ENCODE data around the gene RNASEH1.

The RNASEH1 gene, protein sequence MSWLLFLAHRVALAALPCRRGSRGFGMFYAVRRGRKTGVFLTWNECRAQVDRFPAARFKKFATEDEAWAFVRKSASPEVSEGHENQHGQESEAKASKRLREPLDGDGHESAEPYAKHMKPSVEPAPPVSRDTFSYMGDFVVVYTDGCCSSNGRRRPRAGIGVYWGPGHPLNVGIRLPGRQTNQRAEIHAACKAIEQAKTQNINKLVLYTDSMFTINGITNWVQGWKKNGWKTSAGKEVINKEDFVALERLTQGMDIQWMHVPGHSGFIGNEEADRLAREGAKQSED

DNA sequence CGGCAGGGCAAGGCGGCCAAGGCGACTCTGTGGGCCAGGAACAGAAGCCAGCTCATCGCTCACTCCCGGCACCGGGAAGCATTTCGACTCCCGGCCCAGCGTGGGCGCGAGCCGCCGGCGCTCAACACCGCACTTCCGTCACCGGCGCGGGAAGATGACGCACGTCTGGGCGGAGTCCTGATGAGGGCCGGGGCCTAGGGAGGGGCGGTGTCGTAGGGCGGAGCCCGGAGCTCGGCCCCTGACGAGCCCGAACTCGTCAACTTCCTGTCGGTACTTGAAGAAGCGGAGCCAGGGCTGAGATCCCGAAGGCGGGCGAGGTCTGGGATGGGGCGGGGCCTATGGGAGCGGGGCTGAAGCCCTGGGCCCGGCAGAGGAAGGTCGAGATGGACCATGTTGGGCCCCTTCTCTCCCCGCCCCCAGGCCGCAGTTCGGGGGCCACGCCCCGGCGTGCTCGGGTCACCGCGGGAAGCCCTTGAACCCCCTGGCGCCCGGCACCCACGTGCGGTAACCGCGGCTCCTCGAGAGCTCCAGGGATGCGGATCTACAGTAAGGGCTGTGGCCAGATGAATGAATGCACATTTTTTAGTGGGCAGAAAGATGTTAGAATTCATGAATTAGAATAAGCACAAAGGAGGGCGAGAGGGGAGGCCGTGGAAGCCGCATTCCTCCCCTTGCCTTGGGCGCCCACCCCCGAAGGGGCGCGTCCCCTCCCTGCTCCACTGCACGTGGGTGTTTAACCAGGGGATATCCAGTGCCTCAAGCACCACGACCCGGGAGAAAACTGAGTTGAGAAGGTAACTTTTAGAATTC is at the start of gene RNASEH1:
TSS of gene RNASEH1 (minus strand) at position 129 of the 810 bp plus-strand sequence. CDS start at position 56, 73 bp downstream.
- peak; percentile 99 for DNase-seq
- in situ Hi-C loops (cut with HindIII; ENCODE audit: low pct_ligation_motif_present, low pct_unique_long_range_greater_than_20kb, low sequenced_read_pairs): no loop called here

DNA sequence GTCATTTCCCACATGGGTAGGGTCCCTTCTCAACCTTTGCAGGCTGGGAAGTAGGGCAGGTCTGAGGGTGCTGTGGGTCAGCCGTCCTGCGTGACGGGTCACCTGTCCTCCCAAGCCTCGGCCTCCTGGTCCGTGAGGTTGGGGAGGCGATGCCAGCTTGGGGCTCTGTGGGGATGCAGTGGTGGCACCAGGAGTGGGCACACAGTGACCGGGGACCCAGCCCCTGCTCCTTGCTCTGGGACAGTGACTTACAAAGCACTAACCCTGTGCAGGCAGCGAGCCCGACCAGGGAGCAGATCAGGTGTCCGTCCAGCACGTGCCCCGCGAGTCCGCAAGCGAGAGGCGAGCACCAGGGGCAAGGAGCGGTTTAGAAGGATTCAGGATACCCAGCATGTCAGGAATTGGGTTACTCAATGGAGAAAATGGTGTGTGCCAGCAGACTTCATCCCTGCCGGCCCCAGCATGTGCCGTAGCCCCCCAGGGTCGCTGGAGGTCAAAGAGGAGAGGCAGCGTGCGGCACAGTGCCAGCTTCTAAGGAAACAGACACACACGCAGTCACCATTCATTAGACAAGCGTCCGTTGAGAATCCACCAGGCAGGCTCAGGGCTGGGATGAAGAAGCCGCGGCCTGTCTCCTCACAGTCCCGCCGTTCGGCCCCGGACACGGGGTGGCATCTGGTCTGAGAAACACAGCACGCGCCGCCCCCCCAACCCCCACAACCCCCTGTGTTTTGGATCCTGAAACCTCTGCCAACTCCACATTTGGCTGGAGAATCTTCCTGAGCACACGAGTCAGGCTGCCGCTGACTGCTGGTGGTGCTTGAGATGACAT is 48.5 kb upstream of the RNASEH1 start:
- in situ Hi-C loops (cut with HindIII; ENCODE audit: low pct_ligation_motif_present, low pct_unique_long_range_greater_than_20kb, low sequenced_read_pairs): no loop called here
- DNase-seq: no peak

DNA sequence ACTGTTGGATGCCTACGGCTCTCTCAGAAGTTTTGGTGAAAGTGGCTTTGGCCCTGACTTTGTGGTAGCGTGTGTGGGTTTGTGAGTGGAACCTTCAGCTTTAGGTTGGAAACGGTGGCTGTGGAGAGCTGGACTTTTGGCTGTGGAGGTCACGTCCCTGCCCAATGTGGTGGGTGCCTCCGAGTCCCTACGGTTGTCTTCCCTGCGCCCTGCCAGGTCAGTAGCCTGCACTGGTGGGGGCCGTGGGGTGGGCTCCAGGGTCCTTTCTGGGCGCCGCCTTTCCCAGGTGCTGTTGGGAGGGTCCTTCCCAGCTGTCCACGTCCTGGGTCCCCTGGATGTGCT is 47.9 kb upstream of the RNASEH1 start:
- in situ Hi-C loops (cut with HindIII; ENCODE audit: low pct_ligation_motif_present, low pct_unique_long_range_greater_than_20kb, low sequenced_read_pairs): no loop called here
- no peak for DNase-seq

DNA sequence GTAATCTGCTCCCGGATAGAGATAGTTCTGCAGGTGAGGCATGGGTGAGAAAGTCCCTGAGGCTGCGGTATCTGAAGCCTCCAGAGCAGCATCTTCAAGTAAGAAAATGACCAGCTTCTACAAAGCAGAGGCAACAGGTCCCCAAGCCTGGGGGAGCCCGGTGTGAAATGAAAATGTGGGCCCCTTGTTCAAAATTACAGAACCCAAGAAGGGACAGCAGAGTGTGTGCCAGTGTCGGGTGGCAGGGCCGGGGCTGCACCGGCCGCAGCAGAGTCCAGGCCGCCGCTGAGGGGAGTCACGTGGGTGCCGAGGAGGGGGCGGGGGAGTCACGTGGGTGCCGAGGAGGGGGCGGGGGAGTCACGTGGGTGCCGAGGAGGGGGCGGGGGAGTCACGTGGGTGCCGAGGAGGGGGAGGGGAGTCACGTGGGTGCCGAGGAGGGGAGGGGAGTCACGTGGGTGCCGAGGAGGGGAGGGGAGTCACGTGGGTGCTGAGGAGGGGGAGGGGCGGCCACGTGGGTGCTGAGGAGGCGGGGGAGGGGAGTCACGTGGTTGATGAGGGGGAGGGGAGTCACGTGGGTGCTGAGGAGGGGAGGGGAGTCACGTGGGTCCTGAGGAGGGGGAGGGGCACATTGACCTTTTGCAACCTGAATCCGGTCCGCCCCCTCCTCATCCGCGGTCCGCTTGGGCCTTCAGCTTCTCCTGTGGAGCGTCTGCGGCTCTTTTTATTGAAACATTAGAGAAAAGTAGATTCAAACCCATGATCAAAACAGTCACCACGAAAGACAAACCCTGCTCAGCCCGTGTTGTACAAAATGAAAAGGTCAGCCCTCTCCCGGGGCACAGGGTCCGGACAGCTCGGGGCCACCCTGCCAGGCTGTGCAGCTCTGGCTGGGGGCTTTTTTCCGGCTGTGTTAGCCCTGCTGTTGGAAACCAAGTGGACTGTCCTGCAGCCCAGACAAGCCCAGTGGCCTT is 47.1 kb upstream of the RNASEH1 start:
- in situ Hi-C loops (cut with HindIII; ENCODE audit: low pct_ligation_motif_present, low pct_unique_long_range_greater_than_20kb, low sequenced_read_pairs): no loop called here
- DNase-seq: peak; percentile 43

DNA sequence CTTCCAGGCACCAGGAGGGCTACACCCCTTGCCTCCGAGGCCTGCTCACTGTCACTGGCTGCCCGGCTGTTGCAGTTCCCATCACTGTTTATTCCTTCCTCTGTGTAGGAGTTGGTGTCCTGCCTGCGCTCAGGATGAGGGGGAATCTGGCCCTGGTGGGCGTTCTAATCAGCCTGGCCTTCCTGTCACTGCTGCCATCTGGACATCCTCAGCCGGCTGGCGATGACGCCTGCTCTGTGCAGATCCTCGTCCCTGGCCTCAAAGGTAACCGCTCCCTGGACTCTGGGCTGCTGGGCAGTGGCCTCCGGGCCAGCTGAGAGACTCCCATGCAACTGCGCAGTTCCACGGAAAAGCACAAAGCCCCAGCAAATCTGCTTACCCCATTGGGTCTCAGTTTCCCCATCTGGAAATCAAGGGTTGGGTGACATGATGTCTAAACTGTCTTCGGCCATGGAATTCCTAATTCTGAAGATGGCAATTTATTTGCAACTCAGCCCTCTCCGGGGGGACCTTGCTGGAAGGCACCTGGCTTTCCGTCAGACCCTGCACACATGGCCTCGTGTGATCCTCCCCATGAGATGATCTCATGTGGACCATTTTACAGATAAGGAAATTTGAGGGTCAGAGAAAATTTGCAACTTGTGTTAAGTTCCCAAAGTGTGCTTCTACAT is 46.2 kb upstream of the RNASEH1 start:
- DNase-seq: no peak
- in situ Hi-C loops (cut with HindIII; ENCODE audit: low pct_ligation_motif_present, low pct_unique_long_range_greater_than_20kb, low sequenced_read_pairs): no loop called here

DNA sequence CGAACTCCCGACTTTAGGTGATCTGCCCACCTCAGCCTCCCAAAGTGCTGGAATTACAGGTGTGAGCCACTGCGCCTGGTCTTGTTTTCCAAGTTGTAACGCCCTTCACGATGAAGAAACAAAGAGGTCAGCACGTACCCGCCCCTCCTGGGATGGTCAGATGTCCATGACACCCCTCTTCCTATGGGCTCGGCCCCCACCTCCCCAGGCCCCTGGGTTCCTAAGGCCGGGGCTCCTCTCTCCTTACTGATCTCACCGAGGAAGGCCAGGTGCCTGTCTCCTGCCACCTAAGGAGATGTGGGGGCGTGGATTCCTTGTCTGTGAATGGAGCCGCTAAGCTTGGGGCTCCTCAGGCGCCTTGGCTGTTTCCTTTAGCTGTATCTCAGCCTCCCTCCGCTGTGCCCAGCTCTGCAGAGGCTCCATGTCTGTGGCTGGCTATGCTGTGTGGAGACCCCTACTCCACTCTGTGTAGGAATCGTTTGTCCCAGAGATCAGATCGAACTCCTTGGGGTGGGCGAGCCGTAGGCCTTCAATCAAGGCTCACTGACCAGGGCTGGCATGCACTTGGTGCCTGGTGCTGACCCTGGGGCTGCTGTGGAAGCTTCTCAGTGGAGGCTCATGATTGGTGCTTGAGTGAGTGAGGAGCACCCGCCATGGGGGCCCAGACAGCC is 45.5 kb upstream of the RNASEH1 start:
- in situ Hi-C loops (cut with HindIII; ENCODE audit: low pct_ligation_motif_present, low pct_unique_long_range_greater_than_20kb, low sequenced_read_pairs): no loop called here
- no peak for DNase-seq

DNA sequence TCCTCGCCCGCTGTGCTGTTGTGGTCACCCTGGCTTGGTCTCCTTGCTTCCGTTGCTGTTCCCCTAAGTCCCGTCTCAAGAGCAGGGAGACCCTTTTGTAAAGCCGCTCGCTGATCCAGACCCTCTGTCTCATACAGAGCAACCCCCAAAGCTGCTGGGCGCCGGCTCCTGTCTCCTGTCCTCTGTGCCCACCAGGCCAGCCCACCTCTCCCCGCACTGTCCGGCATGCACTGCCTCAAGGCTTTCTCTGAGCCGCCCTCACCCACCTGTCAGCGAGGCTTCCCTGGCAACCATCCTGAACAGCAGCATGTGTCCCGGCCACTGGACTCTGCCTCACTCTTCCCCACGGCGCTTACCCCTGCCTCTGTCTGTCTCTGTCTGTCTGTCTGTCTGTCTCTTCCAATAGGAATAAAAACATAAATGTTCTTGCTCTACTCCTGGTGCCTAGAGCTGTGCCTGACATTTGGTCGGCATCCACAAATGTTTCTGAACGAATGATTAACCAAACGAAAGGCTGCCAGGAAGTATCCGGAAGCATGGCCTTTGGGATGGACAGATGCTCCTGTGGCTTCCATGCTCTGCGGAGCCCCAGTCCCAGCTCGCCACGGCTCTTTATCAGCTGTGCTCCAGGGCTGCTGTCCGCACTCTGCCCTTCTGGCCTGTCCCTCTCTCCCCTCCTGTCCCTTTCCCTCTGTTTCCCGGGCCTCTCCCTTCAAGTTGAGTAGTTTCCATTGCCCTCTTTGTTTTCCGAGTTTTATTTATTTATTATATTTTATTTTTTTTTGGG is 44.6 kb upstream of the RNASEH1 start:
- DNase-seq: peak; percentile 8
- in situ Hi-C loops (cut with HindIII; ENCODE audit: low pct_ligation_motif_present, low pct_unique_long_range_greater_than_20kb, low sequenced_read_pairs): no loop called here

DNA sequence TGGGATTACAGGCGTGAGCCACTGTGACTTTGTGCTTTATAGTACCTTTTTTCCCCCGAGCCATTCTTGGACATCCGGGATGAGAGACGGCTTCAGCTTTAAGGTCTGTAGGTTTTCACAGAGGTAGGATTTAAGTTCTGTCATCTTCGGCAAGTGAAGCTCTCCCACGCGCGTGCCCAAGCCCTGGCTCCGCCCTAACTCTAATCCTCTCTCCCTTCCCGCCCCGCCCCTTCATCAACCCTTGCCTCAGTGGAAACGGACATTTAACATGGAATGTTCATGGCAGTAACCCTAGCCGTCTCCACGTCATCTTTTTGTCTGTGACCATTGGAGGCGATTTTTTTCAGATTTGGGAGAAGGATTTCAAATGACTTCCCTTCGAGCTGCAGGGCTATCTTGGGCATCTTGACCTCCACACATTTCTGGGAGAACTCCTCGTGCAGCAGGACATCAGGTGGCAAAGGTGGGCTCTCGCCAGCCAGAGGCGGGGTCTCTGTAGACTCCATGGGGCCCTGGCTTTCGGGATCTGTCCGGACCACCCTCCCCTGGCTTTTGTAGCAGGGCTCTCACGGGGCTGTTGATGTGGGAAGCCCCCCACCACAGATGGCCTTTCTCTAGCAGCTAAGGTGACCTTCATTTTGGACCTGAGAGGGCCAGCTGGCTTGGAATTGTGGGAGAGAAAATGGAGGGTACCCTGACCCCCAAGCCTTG is 43.6 kb upstream of the RNASEH1 start:
- in situ Hi-C loops (cut with HindIII; ENCODE audit: low pct_ligation_motif_present, low pct_unique_long_range_greater_than_20kb, low sequenced_read_pairs): no loop called here
- DNase-seq: no peak

DNA sequence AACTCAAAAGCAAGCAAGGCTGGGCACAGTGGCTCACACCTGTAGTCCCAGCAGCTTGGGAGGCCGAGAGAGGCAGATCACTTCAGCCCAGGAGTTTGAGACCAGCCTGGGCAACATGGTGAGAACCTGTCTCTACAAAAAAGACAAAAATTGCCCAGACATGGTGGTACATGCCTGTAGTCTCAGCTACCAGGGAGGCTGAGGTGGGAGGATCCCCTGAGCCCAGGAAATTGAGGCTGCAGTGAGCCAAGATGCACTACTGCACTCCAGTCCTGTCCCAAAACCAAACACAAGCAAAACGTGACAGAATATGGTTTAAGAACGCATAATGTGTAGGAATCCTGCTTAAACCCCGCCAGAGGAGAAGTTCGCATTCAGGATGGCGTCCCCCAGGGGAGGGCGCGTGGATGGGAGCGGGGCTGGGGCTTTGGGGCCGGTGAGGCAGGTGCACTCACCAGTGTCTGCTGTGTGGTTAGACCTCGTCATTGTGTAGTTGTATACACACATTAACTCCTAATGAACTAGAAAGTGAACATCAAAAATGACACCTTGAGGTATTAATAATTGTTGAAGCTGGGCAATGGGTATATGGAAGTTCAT is 42.2 kb upstream of the RNASEH1 start:
- in situ Hi-C loops (cut with HindIII; ENCODE audit: low pct_ligation_motif_present, low pct_unique_long_range_greater_than_20kb, low sequenced_read_pairs): no loop called here
- DNase-seq: no peak

DNA sequence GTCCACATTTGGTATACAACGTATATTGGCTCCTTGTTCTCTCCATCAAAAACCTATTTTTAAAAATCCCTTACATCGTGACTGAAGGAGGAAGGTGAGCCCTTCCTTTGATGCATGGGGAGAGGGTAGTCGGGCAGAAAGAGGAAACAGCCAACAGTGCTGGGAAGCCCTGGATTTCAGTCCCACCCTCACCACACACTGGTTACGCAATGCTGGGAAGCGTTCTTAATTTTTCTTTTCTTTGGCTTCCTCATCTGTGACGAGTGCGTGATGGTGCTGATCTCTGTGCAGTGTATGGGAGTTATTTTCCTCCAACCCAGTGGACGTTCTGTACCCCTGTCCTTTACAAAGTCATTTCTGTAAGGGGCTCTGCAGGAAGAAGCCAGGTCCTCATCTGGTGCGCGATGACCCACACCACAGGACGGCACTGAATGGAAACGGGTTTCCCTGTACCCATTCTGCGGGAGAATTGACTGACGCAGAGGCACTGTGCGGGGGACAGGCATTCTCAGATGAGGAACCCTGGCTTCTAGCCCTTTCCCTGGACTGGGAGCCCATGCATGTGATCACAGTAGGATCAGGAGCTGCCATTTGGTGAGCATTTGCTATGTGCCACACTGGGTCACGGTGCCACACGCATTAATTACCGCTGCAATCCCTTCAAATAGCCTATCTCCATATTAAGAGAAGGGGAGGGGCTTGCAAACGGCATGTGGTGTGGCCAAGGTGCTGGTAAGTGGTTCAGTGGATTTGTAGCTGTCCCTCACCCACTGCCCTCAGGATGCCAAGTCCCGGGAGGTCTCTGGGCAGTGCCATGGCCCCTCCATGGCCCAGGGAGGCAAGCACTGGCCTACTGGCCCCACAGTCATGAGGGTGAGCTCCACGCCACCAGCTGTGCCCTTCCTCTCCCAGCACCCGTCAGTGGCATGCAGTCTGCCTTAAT is 41.0 kb upstream of the RNASEH1 start:
- no peak for DNase-seq
- in situ Hi-C loops (cut with HindIII; ENCODE audit: low pct_ligation_motif_present, low pct_unique_long_range_greater_than_20kb, low sequenced_read_pairs): no loop called here

DNA sequence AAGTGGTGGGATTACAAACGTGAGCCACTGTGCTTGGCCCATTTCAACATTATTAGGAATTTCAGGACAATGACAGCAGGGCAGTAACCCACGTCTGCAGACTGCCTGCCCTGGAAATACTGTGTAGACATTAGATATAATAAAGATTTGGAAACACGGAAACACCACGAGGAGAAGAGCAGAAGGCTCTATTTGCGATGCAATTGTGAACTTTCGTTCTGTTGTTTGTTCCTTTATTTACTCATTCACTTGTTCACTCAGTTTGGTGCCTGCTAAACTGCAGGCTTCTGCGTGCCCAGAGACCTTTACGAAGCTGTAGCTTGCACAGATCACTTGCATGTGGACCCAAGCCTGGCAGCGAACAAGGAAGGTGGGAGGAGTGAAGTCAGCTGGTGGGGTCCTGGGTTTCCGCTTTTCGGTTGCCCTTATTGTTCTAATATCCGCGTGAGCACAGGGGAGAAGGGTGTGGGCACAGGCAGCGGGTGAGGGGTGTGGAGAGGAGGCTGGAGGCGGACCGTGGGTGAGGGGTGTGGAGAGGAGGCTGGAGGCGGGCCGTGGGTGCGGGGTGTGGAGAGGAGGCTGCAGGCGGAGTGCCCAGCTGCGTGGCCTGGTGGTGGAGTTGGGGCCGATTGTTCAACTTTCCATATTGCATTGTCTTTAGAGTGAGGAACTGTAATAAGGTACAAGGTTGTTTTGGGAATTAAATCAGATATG is 40.2 kb upstream of the RNASEH1 start:
- in situ Hi-C loops (cut with HindIII; ENCODE audit: low pct_ligation_motif_present, low pct_unique_long_range_greater_than_20kb, low sequenced_read_pairs): no loop called here
- DNase-seq: no peak

DNA sequence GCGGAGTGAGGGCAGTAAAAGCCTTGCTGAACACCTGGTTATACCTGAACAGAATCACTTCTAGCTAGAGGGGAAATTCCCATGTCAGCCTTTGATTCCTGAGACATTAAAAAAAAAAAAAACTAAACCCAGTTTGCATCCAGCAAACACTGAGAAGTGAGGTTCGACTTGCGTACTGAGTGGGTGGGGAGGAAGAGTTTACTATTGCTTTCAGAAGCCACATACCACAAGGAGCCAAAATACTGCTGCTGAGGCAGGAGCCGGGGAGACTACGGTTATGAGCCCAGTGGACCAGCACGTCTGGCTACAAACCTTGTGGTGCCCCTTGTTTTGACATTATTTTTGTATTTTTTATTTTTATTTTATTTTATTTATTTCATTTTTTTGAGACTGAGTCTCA is 39.4 kb upstream of the RNASEH1 start:
- in situ Hi-C loops (cut with HindIII; ENCODE audit: low pct_ligation_motif_present, low pct_unique_long_range_greater_than_20kb, low sequenced_read_pairs): no loop called here
- DNase-seq: no peak

DNA sequence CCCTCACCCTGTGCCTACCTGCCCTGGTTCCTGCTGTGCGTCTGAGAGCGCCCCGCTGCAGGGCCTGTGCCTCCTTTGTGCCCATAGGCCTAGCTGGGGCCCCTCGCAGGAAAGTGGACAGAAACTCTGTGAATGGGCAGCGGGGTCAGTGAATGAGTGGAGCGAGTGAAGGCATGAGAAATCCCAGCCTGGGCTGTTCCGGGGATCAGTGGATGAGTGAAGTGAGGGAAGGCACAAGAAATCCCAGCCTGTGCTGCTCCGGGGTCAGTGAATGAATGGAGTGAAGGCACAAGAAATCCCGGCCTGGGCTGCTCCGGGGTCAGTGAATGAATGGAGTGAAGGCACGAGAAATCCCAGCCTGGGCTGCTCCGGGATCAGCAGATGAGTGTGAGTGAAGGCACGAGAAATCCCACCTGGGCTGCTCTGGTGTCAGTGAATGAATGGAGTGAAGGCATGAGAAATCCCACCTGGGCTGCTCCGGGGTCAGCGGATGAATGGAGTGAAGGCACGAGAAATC is 38.8 kb upstream of the RNASEH1 start:
- no peak for DNase-seq
- in situ Hi-C loops (cut with HindIII; ENCODE audit: low pct_ligation_motif_present, low pct_unique_long_range_greater_than_20kb, low sequenced_read_pairs): no loop called here

DNA sequence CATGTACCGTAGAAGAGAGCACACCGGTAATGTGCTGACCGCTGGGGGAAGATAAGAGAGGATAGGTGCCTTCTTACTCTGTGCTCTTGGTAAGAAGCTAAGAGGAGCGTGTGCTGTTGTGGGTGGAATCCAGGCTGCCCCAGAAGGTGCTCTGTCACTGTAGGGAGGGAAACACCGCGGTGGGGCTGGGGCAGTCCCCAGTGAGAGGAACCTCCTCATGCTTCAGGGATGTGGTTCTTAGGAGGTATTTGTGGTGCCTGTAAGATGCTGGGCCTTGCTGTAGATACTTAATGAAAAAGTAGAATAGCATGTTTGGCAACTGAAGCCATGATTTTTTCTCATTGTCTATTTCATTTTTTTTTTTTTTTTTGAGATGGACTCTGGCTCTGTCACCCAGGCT is 37.9 kb upstream of the RNASEH1 start:
- in situ Hi-C loops (cut with HindIII; ENCODE audit: low pct_ligation_motif_present, low pct_unique_long_range_greater_than_20kb, low sequenced_read_pairs): no loop called here
- DNase-seq: no peak

Measured in ACHN (cell line).